Measurements from ENCODE around the gene XPNPEP2. TPM values are rescaled to one million over a fixed set of nuclear protein-coding genes. Genes with fewer than 3 reads are reported as not detected.

The XPNPEP2 gene
- total RNA-seq, 1 experiment from 2014 or later: not detected

DNA sequence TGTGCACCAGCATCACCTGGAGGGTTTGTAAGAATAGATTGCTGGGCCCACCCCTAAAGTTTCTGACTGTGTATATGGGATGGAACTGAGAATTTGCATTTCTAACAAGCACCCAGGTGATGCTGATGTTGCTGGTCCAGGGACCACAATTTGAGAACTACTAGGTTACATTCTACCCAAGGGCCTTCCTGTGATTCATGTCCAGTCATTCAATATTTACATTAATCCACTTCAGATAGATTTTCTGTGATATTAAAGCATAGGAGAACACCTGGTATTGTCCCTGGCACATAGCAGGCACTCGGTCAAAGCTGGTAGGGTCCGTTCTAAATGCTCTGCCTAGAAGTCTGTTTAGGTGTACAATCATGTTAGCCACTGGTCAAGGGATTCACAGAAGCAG is 19.5 kb upstream of the XPNPEP2 start:
- no peaks in the 10 kb centered on the region for H3K27me3 ChIP-seq (ENCODE audit: control insufficient read depth, insufficient read depth, low read length)
- no peak for ATAC-seq
- intact Hi-C loops (cut with micrococcal nuclease; ENCODE audit: unreplicated experiment) (no loop called here), in situ Hi-C loops (cut with HindIII; ENCODE audit: low pct_unique_long_range_greater_than_20kb, low sequenced_read_pairs) (no loop called here)
- no peaks in the 10 kb centered on the region for H3K9me3 ChIP-seq (ENCODE audit: control insufficient read depth, insufficient read depth, low read depth, low read length)
- H3K27ac ChIP-seq (ENCODE audit: low read length): no peak overlapping the region
- ChIA-PET POLR2A (no interaction called here), CTCF (no interaction called here)
- H3K4me3 ChIP-seq (ENCODE audit: low read depth in 2 of 2, low read length in 2 of 2): no peak overlapping the region
- TF ChIP-seq SIN3A (IDR thresholded peaks at IDR 0.05; ENCODE audit: borderline replicate concordance, insufficient read depth, low read depth, low read length): no peak
- no peak for TF ChIP-seq TCF7L2 (IDR thresholded peaks at IDR 0.05; ENCODE audit: low read depth, low read length)
- TF ChIP-seq, protein P1, sequence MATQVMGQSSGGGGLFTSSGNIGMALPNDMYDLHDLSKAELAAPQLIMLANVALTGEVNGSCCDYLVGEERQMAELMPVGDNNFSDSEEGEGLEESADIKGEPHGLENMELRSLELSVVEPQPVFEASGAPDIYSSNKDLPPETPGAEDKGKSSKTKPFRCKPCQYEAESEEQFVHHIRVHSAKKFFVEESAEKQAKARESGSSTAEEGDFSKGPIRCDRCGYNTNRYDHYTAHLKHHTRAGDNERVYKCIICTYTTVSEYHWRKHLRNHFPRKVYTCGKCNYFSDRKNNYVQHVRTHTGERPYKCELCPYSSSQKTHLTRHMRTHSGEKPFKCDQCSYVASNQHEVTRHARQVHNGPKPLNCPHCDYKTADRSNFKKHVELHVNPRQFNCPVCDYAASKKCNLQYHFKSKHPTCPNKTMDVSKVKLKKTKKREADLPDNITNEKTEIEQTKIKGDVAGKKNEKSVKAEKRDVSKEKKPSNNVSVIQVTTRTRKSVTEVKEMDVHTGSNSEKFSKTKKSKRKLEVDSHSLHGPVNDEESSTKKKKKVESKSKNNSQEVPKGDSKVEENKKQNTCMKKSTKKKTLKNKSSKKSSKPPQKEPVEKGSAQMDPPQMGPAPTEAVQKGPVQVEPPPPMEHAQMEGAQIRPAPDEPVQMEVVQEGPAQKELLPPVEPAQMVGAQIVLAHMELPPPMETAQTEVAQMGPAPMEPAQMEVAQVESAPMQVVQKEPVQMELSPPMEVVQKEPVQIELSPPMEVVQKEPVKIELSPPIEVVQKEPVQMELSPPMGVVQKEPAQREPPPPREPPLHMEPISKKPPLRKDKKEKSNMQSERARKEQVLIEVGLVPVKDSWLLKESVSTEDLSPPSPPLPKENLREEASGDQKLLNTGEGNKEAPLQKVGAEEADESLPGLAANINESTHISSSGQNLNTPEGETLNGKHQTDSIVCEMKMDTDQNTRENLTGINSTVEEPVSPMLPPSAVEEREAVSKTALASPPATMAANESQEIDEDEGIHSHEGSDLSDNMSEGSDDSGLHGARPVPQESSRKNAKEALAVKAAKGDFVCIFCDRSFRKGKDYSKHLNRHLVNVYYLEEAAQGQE (IDR thresholded peaks at IDR 0.05; ENCODE audit: insufficient read depth in 1 of 2, low read depth in 2 of 2, low read length in 1 of 2): no peak
- TF ChIP-seq POLR2AphosphoS5 (IDR thresholded peaks at IDR 0.05; ENCODE audit: low read depth, low read length): no peak
- TF ChIP-seq, protein P2, sequence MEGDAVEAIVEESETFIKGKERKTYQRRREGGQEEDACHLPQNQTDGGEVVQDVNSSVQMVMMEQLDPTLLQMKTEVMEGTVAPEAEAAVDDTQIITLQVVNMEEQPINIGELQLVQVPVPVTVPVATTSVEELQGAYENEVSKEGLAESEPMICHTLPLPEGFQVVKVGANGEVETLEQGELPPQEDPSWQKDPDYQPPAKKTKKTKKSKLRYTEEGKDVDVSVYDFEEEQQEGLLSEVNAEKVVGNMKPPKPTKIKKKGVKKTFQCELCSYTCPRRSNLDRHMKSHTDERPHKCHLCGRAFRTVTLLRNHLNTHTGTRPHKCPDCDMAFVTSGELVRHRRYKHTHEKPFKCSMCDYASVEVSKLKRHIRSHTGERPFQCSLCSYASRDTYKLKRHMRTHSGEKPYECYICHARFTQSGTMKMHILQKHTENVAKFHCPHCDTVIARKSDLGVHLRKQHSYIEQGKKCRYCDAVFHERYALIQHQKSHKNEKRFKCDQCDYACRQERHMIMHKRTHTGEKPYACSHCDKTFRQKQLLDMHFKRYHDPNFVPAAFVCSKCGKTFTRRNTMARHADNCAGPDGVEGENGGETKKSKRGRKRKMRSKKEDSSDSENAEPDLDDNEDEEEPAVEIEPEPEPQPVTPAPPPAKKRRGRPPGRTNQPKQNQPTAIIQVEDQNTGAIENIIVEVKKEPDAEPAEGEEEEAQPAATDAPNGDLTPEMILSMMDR (IDR thresholded peaks at IDR 0.05): no peak
- no peaks in the 10 kb centered on the region for H3K4me1 ChIP-seq (ENCODE audit: control insufficient read depth, insufficient read depth, low read length)
- H3K36me3 ChIP-seq (ENCODE audit: control insufficient read depth, insufficient read depth, low read length): no peaks in the 10 kb centered on the region
- no peak for DNase-seq (ENCODE audit: low read depth, low spot score)
- no TSS peak for BruUV-seq (replicated peaks)

DNA sequence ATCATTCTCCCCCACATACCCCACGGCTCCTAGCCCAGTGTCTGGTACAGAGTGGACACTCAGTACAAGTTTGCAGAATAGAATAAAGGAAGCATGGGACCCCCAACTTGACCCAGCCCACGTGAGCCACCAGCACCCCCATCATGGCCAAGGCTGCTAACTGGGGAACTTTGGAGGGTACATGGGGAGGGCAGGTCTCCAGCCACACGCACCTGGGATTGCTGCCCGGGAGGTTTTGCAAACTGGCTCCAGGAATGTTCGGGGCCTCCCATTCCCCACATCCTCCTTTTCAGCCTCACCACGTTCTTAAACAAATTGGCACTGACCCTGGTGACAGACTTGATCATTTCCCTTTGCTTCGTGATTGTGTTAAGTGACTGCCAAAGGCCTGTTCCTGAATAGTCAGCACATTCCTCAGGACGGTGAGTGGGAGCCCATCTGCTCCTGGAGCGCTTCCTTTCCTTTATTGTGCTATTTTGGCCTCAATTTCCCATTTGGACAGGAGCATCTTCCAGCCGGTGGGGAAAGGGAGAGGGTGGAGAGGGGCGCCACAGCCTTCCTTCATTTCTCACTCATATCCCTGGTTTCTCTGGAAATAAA is 18.7 kb upstream of the XPNPEP2 start:
- intact Hi-C loops (cut with micrococcal nuclease; ENCODE audit: unreplicated experiment): no loop called here
- CTCF ChIA-PET: no interaction called here
- Histone ChIP-seq H3K4me1 (ENCODE audit: control insufficient read depth, insufficient read depth, low read length) (no peaks in the 10 kb centered on the region), H3K9me3 (ENCODE audit: control insufficient read depth, insufficient read depth, low read depth, low read length) (no peaks in the 10 kb centered on the region), H3K4me3 (ENCODE audit: low read depth in 2 of 2, low read length in 2 of 2) (no peak overlapping the region), H3K36me3 (ENCODE audit: control insufficient read depth, insufficient read depth, low read length) (no peaks in the 10 kb centered on the region), H3K27me3 (ENCODE audit: control insufficient read depth, insufficient read depth, low read length) (no peaks in the 10 kb centered on the region), H3K27ac (ENCODE audit: low read length) (no peak overlapping the region)
- POLR2A ChIA-PET: no interaction called here
- DNase-seq (ENCODE audit: low read depth, low spot score) (no peak), ATAC-seq (no peak)
- BruUV-seq (replicated peaks): no TSS peak
- in situ Hi-C loops (cut with HindIII; ENCODE audit: low pct_unique_long_range_greater_than_20kb, low sequenced_read_pairs): no loop called here
- TF ChIP-seq, protein P1 (IDR thresholded peaks at IDR 0.05; ENCODE audit: insufficient read depth in 1 of 2, low read depth in 2 of 2, low read length in 1 of 2): no peak
- TF ChIP-seq TCF7L2 (IDR thresholded peaks at IDR 0.05; ENCODE audit: low read depth, low read length): no peak
- TF ChIP-seq SIN3A (IDR thresholded peaks at IDR 0.05; ENCODE audit: borderline replicate concordance, insufficient read depth, low read depth, low read length): no peak
- TF ChIP-seq, protein P2 (IDR thresholded peaks at IDR 0.05): no peak
- TF ChIP-seq POLR2AphosphoS5 (IDR thresholded peaks at IDR 0.05; ENCODE audit: low read depth, low read length): no peak
